Fibroblast of the aortic adventitia (primary cell): ENCODE results near the gene FOXK1. TPM values are rescaled to one million over a fixed set of nuclear protein-coding genes. Genes with fewer than 3 reads are reported as not detected.

Source experiments
- DNase-seq: peaks from one replicate; pipeline ENCODE4 v3.0.0-alpha.2; 2010; ENCODE audit warnings: low read depth
- H3K4me3 ChIP-seq: 2 replicates; pipeline ENCODE4 v1.5.1; 2011; ENCODE audit warnings: low read depth, mild to moderate bottlenecking, control low read depth, low read length, moderate library complexity
- total RNA-seq: library from RNA; depleted of rRNA; stranded (reverse); fragments of >200 nt; gene quantifications from 2 replicates; pipeline ENCODE4 v1.2.3, GENCODE V29; 2012; ENCODE audit warnings: low replicate concordance
- TF ChIP-seq, protein P1 (sequence below): IDR thresholded peaks from 2 replicates; pipeline ENCODE4 v1.5.1; 2011; ENCODE audit warnings: mild to moderate bottlenecking, low read length, control low read depth, inconsistent platforms; ENCODE audit not compliant: insufficient read depth

FOXK1 gene
- total RNA-seq, 1 donor: 27.8 TPM

DNA sequence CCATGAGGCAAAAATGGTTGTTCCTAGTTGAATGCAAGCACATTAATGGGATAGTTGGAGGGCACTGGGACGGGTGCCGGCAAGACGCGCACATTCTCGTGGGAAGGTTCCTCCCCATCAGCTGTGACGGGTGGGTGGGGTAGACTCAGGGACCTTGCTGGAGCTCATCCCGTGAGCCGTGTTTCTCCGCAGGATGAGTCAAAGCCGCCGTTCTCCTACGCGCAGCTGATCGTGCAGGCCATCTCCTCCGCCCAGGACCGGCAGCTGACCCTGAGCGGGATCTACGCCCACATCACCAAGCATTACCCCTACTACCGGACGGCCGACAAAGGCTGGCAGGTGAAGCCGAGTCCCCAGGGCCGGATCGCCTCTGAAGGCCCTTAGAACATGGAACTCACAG lies 73.0 kb downstream of the FOXK1 start:
- TF ChIP-seq, protein P1, sequence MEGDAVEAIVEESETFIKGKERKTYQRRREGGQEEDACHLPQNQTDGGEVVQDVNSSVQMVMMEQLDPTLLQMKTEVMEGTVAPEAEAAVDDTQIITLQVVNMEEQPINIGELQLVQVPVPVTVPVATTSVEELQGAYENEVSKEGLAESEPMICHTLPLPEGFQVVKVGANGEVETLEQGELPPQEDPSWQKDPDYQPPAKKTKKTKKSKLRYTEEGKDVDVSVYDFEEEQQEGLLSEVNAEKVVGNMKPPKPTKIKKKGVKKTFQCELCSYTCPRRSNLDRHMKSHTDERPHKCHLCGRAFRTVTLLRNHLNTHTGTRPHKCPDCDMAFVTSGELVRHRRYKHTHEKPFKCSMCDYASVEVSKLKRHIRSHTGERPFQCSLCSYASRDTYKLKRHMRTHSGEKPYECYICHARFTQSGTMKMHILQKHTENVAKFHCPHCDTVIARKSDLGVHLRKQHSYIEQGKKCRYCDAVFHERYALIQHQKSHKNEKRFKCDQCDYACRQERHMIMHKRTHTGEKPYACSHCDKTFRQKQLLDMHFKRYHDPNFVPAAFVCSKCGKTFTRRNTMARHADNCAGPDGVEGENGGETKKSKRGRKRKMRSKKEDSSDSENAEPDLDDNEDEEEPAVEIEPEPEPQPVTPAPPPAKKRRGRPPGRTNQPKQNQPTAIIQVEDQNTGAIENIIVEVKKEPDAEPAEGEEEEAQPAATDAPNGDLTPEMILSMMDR: no peak
- H3K4me3 ChIP-seq: no peak overlapping the region
- no peak for DNase-seq

DNA sequence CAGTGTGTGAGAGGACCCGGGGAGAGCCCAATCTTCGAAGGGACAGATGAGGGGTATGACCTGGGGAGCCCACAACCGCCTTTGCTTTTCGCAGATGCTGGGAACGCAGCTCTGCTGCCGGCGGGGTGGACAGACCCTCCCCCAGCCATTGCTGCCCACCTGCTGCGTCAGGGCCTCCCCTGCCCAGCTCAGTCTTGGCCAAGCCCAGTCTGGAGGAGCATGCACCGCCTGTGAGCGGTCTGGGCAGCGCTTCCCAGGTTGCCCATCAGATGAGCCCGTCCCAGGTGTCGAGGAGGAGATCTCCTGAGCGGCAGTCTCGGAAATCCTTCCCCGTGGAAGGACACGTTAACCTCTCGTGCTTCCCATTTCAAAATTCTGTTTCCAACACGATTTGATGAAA lies 76.0 kb downstream of the FOXK1 start:
- no peak for DNase-seq
- TF ChIP-seq, protein P1: no peak
- H3K4me3 ChIP-seq: no peak overlapping the region

DNA sequence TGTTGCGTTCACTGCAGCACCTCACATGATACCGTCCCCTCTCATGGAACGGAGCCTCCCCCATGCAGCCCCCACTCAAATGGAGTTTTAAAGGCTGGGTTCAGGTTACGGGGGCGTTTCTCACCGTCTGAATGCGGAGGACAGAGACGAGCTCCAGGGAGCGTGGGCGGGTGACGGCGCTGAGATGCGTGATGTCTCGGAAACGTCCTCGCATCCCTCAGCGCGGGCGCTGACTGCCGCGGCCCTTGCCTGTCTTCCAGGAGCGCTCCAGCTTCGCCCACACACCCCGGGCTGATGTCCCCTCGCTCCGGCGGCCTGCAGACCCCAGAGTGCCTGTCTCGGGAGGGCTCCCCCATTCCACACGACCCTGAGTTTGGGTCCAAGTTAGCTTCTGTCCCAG lies 76.7 kb downstream of the FOXK1 start:
- DNase-seq: no peak
- TF ChIP-seq, protein P1: no peak
- no peak overlapping the region for H3K4me3 ChIP-seq

DNA sequence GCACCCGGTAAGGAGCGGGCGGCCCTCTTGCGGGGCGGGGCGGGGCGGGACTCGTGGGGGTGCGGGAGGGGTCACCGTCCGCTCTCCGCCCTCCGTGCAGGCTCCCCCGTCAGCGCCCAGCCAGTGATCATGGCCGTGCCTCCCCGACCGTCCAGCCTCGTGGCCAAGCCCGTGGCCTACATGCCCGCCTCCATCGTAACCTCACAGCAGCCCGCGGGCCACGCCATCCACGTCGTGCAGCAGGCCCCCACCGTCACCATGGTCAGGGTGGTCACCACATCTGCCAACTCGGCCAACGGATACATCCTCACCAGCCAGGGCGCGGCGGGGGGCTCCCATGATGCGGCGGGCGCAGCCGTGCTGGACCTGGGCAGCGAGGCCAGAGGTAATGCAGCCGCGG lies 77.1 kb downstream of the FOXK1 start:
- no peak overlapping the region for H3K4me3 ChIP-seq
- TF ChIP-seq, protein P1: no peak
- no peak for DNase-seq

DNA sequence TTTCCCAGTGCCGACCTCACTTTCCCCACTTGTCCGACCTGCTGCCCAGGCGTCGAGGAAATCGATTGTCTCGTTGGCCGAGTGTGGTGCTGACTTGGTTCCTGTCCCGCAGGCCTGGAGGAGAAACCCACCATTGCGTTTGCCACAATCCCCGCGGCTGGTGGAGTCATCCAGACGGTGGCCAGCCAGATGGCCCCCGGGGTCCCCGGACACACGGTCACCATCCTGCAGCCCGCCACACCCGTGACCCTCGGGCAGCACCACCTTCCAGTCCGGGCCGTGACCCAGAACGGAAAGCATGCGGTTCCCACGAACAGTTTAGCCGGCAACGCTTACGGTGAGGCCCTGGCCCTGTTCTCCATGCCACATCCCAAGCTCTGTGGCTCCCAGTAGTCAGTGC lies 78.9 kb downstream of the FOXK1 start:
- no peak overlapping the region for H3K4me3 ChIP-seq
- TF ChIP-seq, protein P1: no peak
- DNase-seq: no peak

DNA sequence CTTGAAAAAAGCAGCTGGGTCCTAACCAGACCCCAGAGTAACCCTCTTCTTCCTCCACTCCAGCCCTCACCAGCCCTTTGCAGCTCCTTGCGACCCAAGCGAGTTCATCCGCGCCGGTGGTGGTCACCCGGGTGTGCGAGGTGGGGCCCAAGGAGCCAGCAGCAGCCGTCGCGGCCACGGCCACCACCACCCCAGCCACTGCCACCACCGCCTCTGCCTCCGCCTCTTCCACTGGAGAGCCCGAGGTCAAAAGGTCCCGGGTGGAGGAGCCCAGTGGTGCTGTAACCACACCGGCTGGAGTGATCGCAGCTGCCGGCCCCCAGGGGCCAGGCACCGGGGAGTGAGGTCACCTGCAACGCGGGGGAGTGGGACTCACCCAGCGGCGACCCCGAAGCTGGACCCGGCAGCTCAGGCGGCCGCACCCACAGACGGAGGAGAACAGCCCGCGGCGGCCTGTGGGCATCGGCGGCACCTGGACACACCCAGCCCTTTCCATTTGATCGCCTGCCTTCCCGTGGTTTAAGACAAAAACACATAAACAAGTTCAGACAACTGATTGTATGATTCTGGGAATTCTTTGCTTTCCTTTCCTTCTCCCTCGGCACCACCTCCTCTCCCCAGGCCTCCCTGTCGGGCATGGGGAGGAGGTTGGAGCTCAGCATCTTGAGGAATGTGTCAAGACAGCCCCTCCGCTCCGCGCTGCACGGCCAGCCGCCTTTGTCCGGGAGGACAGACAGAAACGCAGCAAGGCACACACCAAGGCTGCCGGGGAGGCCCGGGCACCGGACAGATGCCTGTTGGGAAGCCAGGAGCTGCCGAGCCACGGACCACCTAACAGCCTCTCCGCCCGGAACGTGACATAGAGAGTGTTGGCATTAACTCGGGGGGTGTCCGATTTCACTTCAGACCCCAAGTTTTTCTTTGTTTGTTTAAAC lies 80.3 kb downstream of the FOXK1 start:
- H3K4me3 ChIP-seq: no peak overlapping the region
- no peak for DNase-seq
- TF ChIP-seq, protein P1: no peak
